Tibial nerve (tissue), 4 donors: ENCODE results near the gene DUSP28. TPM values are rescaled to one million over a fixed set of nuclear protein-coding genes. Genes with fewer than 3 reads are reported as not detected.

Source experiments
- DNase-seq, 2 donors: peaks; one replicate each; pipeline ENCODE4 v3.0.0-alpha.2; 2019; ENCODE audit warnings: low spot score in 2 of 2
- H3K27ac ChIP-seq, 4 donors: fragments of 200-600 bp; sonication (generic) in 3 of 4; one replicate each; pipeline ENCODE4 v1.5.1; 2017 to 2019; ENCODE audit warnings: mild to moderate bottlenecking in 1 of 4
- H3K27me3 ChIP-seq, 2 donors: fragments of 200-600 bp; sonication (generic) in 1 of 2; one replicate each; pipeline versions ENCODE4 v1.5.1 to v1.6.0; 2017 to 2019
- H3K36me3 ChIP-seq, 3 donors: fragments of 200-600 bp; sonication (generic); one replicate each; pipeline ENCODE4 v1.5.1; 2018 to 2019
- H3K4me1 ChIP-seq, 4 donors: fragments of 200-600 bp; sonication (generic) in 3 of 4; one replicate each; pipeline ENCODE4 v1.5.1; 2017 to 2019
- H3K4me3 ChIP-seq, 4 donors: fragments of 200-600 bp; sonication (generic) in 3 of 4; one replicate each; pipeline ENCODE4 v1.5.1; 2017 to 2019; ENCODE audit warnings: mild to moderate bottlenecking in 1 of 4, moderate library complexity in 1 of 4
- H3K9me3 ChIP-seq, 4 donors: fragments of 200-600 bp; sonication (generic) in 3 of 4; one replicate each; pipeline ENCODE4 v1.5.1; 2017 to 2019
- EP300 ChIP-seq, 2 donors: sonication (generic); formaldehyde crosslinking; IDR thresholded peaks; one replicate each; pipeline ENCODE4 v1.6.1; 2017; ENCODE audit warnings: antibody characterized with exemption in 2 of 2, mild to moderate bottlenecking in 1 of 2
- POLR2A ChIP-seq, 2 donors: fragments of 450-650 bp; IDR thresholded peaks; one replicate each; pipeline ENCODE4 v1.6.1; 2017; ENCODE audit warnings: antibody characterized with exemption in 2 of 2, mild to moderate bottlenecking in 2 of 2, moderate library complexity in 2 of 2
- WGBS, 2 donors: methylation state at CpG; one replicate each; pipeline ENCODE4 v1.1.5; 2018; 5-methylcytosine and 5-hydroxymethylcytosine counted together
- total RNA-seq, 4 donors: library from RNA; depleted of rRNA; stranded (reverse); fragments of >200 nt; gene quantifications; one replicate each; pipeline ENCODE4 v1.1.0, GENCODE V29; 2016
- TF ChIP-seq, protein P1 (sequence below), 5 experiments: fragments of 200-600 bp in 3 of 5; fragments of 450-650 bp in 2 of 5; sonication (generic) in 3 of 5; IDR thresholded peaks; one replicate each; pipeline ENCODE4 v1.5.1; 2016 to 2019; ENCODE audit warnings: antibody characterized with exemption in 5 of 5, mild to moderate bottlenecking in 3 of 5, moderate library complexity in 2 of 5

Gene DUSP28
- total RNA-seq, 4 donors from 2014 or later: 4.5 to 16.1 (median 7.2) TPM

DNA sequence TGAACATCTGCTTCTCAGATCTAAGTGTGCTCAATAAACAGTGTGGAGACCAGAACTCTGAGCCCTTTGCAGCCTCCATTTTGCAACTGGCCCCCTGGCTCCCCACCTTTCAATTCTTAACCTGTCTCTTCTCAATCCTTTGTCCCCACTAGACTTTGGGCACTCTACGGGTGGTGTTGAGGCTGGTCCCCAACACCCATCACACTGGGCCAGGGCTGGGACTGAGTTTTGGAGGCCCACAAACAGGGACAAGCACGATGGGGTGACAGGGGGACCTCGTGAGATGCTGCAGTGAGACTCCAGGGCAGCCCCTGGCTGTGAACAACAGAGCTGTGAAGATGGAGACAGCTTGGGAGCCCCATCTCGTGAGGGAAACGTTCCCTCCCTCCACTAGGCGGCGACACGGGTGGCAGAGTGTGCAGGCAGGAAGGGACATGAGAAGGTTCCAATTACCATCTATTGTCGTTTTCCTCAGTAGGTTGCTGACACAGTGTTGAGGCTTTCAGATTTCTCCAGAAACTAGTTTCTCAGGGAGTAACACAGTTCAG lies 3.5 kb upstream of the DUSP28 start:
- Histone ChIP-seq H3K9me3 (no peaks in the 10 kb centered on the region), H3K4me1 (peaks cover 0 to 42% (median 30%) of the 10 kb centered on the region in 4 donors), H3K36me3 (peaks cover 0 to 36% (median 0%) of the 10 kb centered on the region in 3 donors), H3K4me3 (no peak overlapping the region), H3K27ac (no peak overlapping the region), H3K27me3 (no peaks in the 10 kb centered on the region)
- 51 to 59% methylated on average over 9 of the region's 9 CpGs for WGBS, 2 donors
- no peak for TF ChIP-seq EP300 (IDR thresholded peaks at IDR 0.05)
- TF ChIP-seq, protein P1, sequence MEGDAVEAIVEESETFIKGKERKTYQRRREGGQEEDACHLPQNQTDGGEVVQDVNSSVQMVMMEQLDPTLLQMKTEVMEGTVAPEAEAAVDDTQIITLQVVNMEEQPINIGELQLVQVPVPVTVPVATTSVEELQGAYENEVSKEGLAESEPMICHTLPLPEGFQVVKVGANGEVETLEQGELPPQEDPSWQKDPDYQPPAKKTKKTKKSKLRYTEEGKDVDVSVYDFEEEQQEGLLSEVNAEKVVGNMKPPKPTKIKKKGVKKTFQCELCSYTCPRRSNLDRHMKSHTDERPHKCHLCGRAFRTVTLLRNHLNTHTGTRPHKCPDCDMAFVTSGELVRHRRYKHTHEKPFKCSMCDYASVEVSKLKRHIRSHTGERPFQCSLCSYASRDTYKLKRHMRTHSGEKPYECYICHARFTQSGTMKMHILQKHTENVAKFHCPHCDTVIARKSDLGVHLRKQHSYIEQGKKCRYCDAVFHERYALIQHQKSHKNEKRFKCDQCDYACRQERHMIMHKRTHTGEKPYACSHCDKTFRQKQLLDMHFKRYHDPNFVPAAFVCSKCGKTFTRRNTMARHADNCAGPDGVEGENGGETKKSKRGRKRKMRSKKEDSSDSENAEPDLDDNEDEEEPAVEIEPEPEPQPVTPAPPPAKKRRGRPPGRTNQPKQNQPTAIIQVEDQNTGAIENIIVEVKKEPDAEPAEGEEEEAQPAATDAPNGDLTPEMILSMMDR (IDR thresholded peaks at IDR 0.05): peak in 3 of 5 experiments; percentile 14 to 27 (median 25)
- DNase-seq: no peak

DNA sequence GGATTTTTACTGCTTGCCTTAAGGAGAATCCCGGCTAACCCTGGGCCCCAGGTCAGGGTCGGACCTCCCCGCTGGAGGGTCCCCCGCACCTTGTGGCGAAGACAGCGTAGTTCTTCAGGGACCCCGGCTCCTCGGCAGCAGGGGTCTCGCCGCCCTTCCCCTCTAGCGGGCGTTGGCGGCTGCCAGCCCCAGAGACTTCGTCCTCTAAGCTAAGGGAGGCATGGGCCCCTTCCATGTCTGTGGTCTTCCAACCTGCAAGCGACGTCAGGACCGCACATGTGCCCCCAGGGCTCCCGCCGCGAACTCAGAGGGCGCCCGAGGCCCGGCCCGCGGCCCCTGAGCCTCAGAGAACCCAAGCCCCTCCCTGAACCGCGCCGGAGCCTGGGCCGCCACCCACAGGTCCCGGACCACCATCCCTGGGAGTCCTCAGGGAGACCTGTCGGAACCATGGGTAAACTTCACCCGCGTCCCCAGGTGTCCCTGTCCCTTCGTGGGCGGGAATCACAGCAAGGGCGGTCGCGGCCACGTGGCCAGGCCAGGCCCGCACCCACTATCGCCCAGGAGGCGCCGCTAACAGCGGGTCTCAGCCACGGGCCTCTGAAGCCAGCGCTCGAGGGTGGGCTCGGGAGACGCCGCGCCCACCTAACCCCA lies 2.9 kb upstream of the DUSP28 start:
- TF ChIP-seq EP300 (IDR thresholded peaks at IDR 0.05) (no peak), POLR2A (IDR thresholded peaks at IDR 0.05) (no peak)
- TF ChIP-seq, protein P1 (IDR thresholded peaks at IDR 0.05): no peak
- peaks cover 0 to 30% (median 0%) of the 10 kb centered on the region in 3 donors for H3K36me3 ChIP-seq
- peaks cover 0 to 48% (median 34%) of the 10 kb centered on the region in 4 donors for H3K4me1 ChIP-seq
- no peaks in the 10 kb centered on the region for H3K27me3 ChIP-seq
- H3K27ac ChIP-seq: peak overlapping the region in 1 of 4 donors; percentile 46
- H3K4me3 ChIP-seq: peak overlapping the region; percentile 28 to 60 (median 48)
- no peak for DNase-seq
- no peaks in the 10 kb centered on the region for H3K9me3 ChIP-seq
- 35 to 38% methylated on average over 13 to 31 of the region's 51 CpGs for WGBS, 2 donors

DNA sequence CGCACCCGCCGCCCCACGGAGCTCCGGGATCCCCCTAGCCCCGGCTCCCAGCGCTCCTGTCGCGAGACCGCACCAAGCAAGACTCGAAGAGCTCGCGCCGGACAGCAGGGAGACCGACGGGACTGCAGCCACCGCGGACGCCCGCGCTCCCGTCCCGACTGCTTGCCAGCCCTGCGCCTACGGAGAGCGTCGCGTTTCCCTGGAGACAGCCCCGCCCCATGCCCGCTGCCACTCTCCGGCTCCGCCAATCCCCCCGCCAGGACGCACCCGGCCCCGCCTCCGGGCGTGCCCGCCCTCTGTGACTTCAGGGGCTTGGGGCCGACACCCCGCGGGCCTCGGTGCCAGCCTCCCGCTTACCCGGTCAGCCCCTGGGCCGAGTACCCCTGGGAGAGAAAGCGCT lies 2.3 kb upstream of the DUSP28 start, which contains the start of gene ANKMY1:
Gene ANKMY1 (minus strand): TSS at position 181 of the 400 bp plus-strand sequence. CDS start 653 bp downstream, outside the sequence.
- TF ChIP-seq EP300 (IDR thresholded peaks at IDR 0.05) (no peak), POLR2A (IDR thresholded peaks at IDR 0.05) (no peak)
- TF ChIP-seq, protein P1 (IDR thresholded peaks at IDR 0.05): no peak
- Histone ChIP-seq H3K4me3 (peak within 1 kb of the TSS; percentile 28 to 60 (median 48)), H3K4me1 (peaks cover 0 to 54% (median 34%) of the 10 kb centered on the region in 4 donors), H3K36me3 (peaks cover 0 to 24% (median 0%) of the 10 kb centered on the region in 3 donors), H3K27me3 (no peaks in the 10 kb centered on the region), H3K9me3 (no peaks in the 10 kb centered on the region), H3K27ac (peak within 1 kb of the TSS in 1 of 4 donors; percentile 46)
- no peak for DNase-seq
- WGBS, 2 donors: 5% methylated on average over 26 of the region's 47 CpGs; no CpG with 5 or more reads in 1 of the 2 donors

DNA sequence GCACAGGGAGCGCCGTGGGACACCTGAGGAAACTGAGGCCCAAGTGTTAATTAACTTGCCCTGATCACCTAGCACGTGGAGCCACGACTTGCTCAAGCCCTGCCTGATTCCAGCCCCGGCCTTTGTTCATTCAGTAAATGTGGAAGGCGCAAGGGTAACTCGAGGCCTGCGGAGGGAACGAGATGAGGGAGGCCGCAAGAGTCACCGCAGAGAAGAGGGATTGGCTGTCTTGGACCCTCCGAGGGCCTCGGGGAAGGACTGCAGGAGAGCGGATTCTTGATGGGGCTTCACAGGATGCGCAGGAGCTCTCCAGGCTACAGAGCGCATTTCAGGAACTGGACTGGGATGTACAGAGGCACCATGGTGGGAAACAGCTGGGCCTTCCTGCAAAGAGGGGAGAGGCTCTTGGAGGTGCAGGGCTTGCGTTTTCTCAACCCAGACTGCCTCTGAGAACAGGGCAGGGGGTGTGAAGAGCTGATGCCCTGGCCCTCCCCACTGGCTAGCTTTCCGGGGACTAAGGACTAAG lies 1.9 kb upstream of the DUSP28 start:
- TF ChIP-seq, protein P1 (IDR thresholded peaks at IDR 0.05): no peak
- no peak for TF ChIP-seq POLR2A (IDR thresholded peaks at IDR 0.05)
- TF ChIP-seq EP300 (IDR thresholded peaks at IDR 0.05): no peak
- no peak for DNase-seq
- no peaks in the 10 kb centered on the region for H3K27me3 ChIP-seq
- 76 to 77% methylated on average over 18 of the region's 18 CpGs for WGBS, 2 donors
- H3K4me3 ChIP-seq: peak overlapping the region; percentile 28 to 60 (median 48)
- peaks cover 0 to 59% (median 35%) of the 10 kb centered on the region in 4 donors for H3K4me1 ChIP-seq
- peaks cover 0 to 19% (median 0%) of the 10 kb centered on the region in 3 donors for H3K36me3 ChIP-seq
- peak overlapping the region in 1 of 4 donors; percentile 46 for H3K27ac ChIP-seq
- H3K9me3 ChIP-seq: no peaks in the 10 kb centered on the region

DNA sequence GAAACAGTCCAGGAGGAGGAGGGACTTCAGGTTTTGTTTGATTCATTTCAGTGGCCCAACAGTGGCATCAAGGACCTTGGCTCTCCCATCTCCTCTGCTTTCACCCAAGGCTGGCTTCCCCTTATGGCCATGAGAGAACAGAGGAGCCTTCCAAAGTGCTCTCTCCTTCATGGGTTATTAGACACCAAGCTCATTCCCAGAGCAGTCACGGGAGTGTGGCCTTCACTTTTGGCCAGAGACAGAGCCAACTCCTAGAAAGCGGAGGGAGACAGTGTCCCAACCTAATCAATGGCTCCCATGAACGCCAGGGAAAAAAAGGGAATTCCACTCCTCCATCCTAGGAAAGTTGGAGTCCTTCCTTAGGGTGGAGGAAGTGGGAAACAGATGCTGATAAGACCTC lies 871 bp upstream of the DUSP28 start:
- WGBS, 2 donors: 89 to 98% methylated on average over 3 of the region's 3 CpGs
- H3K27me3 ChIP-seq: no peaks in the 10 kb centered on the region
- no peak for TF ChIP-seq POLR2A (IDR thresholded peaks at IDR 0.05)
- TF ChIP-seq, protein P1 (IDR thresholded peaks at IDR 0.05): no peak
- TF ChIP-seq EP300 (IDR thresholded peaks at IDR 0.05): no peak
- no peak overlapping the region for H3K4me3 ChIP-seq
- peaks cover 0 to 66% (median 40%) of the 10 kb centered on the region in 4 donors for H3K4me1 ChIP-seq
- H3K27ac ChIP-seq: peak overlapping the region in 1 of 4 donors; percentile 100
- no peaks in the 10 kb centered on the region for H3K9me3 ChIP-seq
- peaks cover 0 to 10% (median 0%) of the 10 kb centered on the region in 3 donors for H3K36me3 ChIP-seq
- no peak for DNase-seq
